GM20000 (cell line): ENCODE measurements around the gene B3GNT8.

ENCODE experiments used
- DNase-seq: peaks from one replicate; pipeline ENCODE4 v3.0.0; 2012; ENCODE audit warnings: low spot score
- CTCF ChIP-seq: IDR thresholded peaks from 2 replicates; pipeline ENCODE4 v1.5.1; 2012; ENCODE audit warnings: mild to moderate bottlenecking, control low read depth; ENCODE audit errors: extremely low read depth, missing control alignments

The B3GNT8 gene

DNA sequence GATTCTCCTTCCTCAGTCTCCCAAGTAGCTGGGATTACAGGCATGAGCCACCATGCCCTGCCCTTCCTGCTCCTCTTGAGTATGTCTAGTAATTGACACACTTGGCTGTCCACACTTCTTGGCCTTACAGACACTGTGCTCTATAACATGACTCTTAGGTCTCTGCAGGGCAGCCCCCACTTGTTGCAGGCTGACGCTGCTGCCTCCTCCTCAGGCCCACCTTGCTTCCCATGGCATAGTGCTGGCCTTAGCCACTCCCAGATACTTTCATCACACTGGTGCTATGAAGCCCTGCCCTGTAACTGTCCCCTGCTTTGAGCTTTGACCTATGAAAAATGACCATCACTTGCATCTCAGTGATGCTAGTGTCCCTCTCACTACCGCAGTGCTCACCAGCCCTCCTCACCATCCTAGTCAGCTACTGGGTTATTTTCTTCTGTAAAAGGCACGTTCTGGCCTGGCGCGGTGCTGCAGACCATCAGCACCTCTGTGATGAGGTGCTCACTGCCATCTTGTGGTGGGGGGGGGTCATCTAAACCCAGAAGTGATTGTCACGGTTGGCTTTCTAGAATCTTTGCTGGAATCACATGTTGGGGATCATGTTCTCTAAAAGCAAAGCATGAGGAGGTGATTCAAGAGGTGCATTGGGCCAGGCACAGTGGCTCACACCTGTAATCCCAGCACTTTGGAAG, 25.6 kb upstream of the B3GNT8 start:
- TF ChIP-seq CTCF, result no peak
- DNase-seq, result no peak

DNA sequence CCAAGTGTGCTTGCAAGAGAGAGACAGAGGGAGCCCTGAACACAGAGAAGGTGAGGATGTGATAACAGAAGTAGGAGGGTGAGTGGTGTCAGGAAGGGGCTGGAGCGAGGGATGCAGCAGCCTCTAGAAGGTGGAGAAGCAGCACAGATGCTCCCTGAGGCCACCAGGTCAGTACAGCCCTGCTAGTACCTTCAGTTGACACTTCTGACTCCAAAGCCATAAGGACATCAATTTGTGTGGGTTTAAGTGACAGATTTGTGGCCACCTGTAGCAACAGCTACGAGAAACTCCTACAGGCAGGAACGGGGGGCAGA, 22.6 kb upstream of the B3GNT8 start:
- DNase-seq, result no peak
- no peak for TF ChIP-seq CTCF

DNA sequence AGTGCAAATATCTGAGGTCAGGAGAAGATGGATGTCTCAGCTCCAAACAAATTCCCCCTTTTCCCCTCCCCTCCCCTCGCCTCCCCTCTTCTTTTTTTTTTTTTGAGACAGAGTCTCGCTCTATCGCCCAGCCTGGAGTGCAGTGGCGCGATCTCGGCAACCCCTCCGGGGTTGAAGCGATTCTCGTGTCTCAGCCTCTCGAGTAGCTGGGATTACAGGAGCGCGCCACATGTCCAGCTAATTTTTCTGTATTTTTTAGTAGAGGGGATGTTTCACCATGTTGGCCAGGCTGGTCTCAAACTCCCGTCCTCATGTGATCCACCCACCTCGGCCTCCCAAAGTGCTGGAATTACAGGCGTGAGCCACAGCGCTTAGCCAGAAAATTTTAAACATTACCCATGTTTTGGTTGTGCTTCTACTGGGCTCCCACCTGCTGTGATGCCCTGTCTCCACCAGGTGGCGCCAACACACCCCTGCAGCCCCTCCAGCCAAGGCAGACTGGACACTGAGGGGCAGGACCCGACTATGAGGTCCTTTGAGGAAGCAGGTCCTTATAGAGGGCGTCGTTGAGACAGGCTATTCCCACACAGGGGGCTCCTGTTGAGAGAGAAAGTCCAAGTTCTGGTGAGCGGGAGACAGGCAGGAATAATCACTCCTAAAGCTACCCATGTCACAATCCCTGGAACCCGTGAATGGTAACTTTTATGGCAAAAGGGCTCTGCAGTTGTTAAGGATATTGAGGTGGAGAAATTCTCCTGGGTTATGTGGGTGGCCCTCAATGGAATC, 22.1 kb upstream of the B3GNT8 start:
- peak; percentile 99 for TF ChIP-seq CTCF
- peak; percentile 80 for DNase-seq

GRCh38 chr19:41447732-41448332, 20.7 kb upstream of the B3GNT8 start:
- TF ChIP-seq CTCF, result no peak
- DNase-seq, result no peak

- no peak for TF ChIP-seq CTCF
- no peak for DNase-seq
Observed at GRCh38 chr19:41445575-41445974, 18.4 kb upstream of the B3GNT8 start.

- no peak for TF ChIP-seq CTCF
- no peak for DNase-seq
Observed at GRCh38 chr19:41443813-41444455, 16.8 kb upstream of the B3GNT8 start.
